Measurements from ENCODE around the gene NDUFS8. TPM values are rescaled to one million over a fixed set of nuclear protein-coding genes. Genes with fewer than 3 reads are reported as not detected.

The NDUFS8 gene
- total RNA-seq, 6 donors from 2014 or later = 64.5 to 196 (median 143) TPM

DNA sequence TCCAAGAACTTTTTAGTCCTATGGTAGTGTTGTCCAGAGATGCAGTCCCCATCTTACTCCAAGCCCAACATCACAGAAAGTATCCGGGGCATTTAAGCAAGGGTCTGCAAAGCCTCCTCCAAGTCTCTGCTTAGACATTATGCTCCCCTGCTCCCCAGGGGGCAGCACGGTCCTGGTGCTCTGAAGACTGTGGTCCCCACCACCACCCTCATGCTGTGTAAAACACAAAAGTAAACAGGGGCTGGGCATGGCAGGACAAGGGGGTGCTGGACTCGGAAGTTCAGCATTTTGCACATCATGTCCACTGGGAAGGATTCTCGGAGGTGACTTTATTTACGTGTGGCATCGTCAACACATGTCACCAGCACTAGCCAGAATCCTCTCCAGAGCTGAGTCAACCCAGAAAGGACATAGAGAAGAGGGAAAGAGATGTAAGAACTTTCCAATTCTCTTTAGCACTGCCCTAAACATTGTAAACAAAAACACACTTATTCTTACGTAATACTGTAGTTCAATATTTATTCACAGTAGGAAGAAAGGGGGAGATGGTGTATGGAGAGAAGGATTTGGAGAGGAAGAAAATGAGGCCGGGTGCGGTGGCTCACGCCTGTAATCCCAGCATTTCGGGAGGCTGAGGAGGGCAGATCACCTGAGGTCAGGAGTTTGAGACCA, 46.0 kb downstream of the NDUFS8 start:
- Histone ChIP-seq H3K27ac (no peak overlapping the region), H3K4me1 (peaks cover 0 to 17% (median 0%) of the 10 kb centered on the region in 4 donors), H3K4me3 (no peak overlapping the region), H3K27me3 (no peaks in the 10 kb centered on the region), H3K36me3 (peaks cover 5 to 31% (median 27%) of the 10 kb centered on the region in 4 donors), H3K9me3 (no peaks in the 10 kb centered on the region)
- TF ChIP-seq, protein P1, sequence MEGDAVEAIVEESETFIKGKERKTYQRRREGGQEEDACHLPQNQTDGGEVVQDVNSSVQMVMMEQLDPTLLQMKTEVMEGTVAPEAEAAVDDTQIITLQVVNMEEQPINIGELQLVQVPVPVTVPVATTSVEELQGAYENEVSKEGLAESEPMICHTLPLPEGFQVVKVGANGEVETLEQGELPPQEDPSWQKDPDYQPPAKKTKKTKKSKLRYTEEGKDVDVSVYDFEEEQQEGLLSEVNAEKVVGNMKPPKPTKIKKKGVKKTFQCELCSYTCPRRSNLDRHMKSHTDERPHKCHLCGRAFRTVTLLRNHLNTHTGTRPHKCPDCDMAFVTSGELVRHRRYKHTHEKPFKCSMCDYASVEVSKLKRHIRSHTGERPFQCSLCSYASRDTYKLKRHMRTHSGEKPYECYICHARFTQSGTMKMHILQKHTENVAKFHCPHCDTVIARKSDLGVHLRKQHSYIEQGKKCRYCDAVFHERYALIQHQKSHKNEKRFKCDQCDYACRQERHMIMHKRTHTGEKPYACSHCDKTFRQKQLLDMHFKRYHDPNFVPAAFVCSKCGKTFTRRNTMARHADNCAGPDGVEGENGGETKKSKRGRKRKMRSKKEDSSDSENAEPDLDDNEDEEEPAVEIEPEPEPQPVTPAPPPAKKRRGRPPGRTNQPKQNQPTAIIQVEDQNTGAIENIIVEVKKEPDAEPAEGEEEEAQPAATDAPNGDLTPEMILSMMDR (IDR thresholded peaks at IDR 0.05) = peak in 3 of 6 experiments; percentile 15 to 40 (median 37)
- TF ChIP-seq EP300 (IDR thresholded peaks at IDR 0.05) = no peak
- TF ChIP-seq POLR2AphosphoS5 (IDR thresholded peaks at IDR 0.05) = no peak
- no peak for TF ChIP-seq POLR2A (IDR thresholded peaks at IDR 0.05)
- ATAC-seq (ENCODE audit: low FRiP score in 2 of 2) (no peak), DNase-seq (no peak)
- WGBS, 2 donors = 61 to 69% methylated on average over 11 of the region's 11 CpGs

DNA sequence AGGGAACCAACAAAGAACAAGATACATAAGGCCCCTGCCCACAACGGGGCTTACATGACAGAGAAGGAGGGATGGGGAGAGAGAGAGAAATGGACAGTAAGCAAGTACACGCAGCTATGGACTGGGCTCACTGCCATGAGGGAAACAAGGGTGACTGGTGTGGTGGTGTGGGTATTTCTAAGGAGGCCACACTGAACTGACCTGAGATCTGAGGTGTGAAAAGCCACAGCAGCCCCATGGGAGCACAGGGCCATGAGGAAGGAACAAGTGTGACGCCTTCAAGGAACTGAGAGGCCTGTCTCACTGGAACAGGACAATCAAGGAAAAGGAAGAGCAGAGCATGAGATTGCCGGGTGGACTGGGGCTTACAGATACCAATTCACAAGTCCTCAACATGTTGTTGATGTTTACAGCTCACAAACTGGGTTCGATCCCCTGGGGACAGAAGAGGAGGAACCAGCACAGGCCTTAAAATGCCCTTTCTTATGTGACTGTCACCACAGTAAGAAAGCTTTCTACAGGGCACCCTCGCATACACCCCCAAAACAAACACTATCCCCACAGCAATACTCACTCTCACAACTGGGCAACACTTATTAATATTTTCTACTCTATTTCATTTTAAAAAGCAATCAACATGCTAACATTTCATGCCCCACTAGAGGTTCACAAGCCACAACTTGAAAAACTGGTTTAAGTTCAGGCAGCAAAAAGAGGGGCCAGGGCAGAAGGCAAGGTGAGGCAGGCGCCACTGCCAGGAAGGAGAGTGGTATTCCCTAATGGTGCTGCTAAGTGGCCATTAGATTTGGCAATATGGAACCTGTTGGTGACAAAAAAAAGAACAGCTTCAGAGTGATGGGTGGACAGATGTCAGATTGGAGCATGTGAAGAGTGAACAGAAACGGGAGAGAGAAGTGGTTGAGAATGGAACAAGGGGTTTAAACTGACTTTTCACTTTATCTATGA, 47.4 kb downstream of the NDUFS8 start:
- Histone ChIP-seq H3K36me3 (peaks cover 0 to 24% (median 15%) of the 10 kb centered on the region in 4 donors), H3K27ac (peak overlapping the region in 1 of 4 donors; percentile 49), H3K27me3 (no peaks in the 10 kb centered on the region), H3K4me3 (no peak overlapping the region), H3K4me1 (peaks cover 0 to 17% (median 4%) of the 10 kb centered on the region in 4 donors), H3K9me3 (no peaks in the 10 kb centered on the region)
- peak in 1 of 2 donors; percentile 38 for DNase-seq
- TF ChIP-seq POLR2AphosphoS5 (IDR thresholded peaks at IDR 0.05) (peak in 1 of 2 donors; percentile 4), EP300 (IDR thresholded peaks at IDR 0.05) (no peak), POLR2A (IDR thresholded peaks at IDR 0.05) (no peak)
- TF ChIP-seq, protein P1 (IDR thresholded peaks at IDR 0.05) = no peak
- peak in 1 of 2 donors; percentile 53 for ATAC-seq (ENCODE audit: low FRiP score in 2 of 2)
- WGBS, 2 donors = 69 to 72% methylated on average over 8 of the region's 8 CpGs

DNA sequence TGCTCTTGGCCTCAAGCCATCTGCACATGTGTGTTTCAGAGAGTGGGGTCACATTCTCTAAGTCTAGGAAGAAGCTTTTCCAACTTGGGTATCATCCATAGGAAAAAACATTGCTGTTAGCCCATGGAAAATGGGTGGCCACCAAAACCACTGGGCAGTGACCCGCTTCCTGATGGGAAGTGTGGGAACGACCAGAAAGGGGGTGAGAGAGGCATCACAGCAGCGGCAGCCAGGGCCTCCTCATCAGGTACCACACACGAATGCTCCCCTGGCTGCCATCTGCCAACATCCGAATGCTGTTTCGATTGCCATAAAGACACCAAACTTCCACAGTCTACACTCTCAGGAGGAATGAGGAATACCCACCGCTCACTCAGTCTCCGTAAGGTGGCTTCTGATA, 50.4 kb downstream of the NDUFS8 start:
- ATAC-seq (ENCODE audit: low FRiP score in 2 of 2) (no peak), DNase-seq (no peak)
- TF ChIP-seq, protein P1 (IDR thresholded peaks at IDR 0.05) = no peak
- no peak for TF ChIP-seq POLR2AphosphoS5 (IDR thresholded peaks at IDR 0.05)
- TF ChIP-seq POLR2A (IDR thresholded peaks at IDR 0.05) = no peak
- no peak for TF ChIP-seq EP300 (IDR thresholded peaks at IDR 0.05)
- 95 to 98% methylated on average over 5 to 8 of the region's 8 CpGs for WGBS, 2 donors
- no peaks in the 10 kb centered on the region for H3K27me3 ChIP-seq
- no peak overlapping the region for H3K27ac ChIP-seq
- no peaks in the 10 kb centered on the region for H3K9me3 ChIP-seq
- peaks cover 0 to 17% (median 4%) of the 10 kb centered on the region in 4 donors for H3K4me1 ChIP-seq
- H3K4me3 ChIP-seq = no peak overlapping the region
- peaks cover 0 to 15% (median 7%) of the 10 kb centered on the region in 4 donors for H3K36me3 ChIP-seq

DNA sequence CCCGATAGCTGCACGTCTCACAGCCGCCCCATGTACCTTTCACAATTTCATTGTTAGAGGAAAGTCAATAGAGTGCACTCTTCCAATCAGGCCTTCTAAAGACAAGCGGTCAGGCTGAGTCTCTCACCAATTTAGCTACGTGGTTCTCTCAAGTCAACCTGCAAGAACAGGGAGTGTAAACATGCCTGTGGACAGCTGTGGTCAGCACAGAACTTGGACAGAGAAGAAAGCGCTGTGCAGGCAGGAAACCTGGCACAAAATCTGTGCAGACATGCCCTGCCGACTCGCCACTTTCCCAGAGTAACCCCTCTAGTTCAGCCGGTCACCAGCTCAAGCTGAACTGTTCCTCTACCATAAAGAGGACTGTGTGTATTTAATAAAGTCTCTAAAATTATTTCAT, 51.2 kb downstream of the NDUFS8 start:
- peaks cover 0 to 13% (median 4%) of the 10 kb centered on the region in 4 donors for H3K4me1 ChIP-seq
- H3K27me3 ChIP-seq = no peaks in the 10 kb centered on the region
- ATAC-seq (ENCODE audit: low FRiP score in 2 of 2) (no peak), DNase-seq (peak in 1 of 2 donors; percentile 75)
- peaks cover 0 to 15% (median 7%) of the 10 kb centered on the region in 4 donors for H3K36me3 ChIP-seq
- H3K9me3 ChIP-seq = no peaks in the 10 kb centered on the region
- 67 to 68% methylated on average over 9 of the region's 9 CpGs for WGBS, 2 donors
- no peak overlapping the region for H3K27ac ChIP-seq
- no peak for TF ChIP-seq POLR2A (IDR thresholded peaks at IDR 0.05)
- TF ChIP-seq, protein P1 (IDR thresholded peaks at IDR 0.05) = no peak
- TF ChIP-seq POLR2AphosphoS5 (IDR thresholded peaks at IDR 0.05) = no peak
- TF ChIP-seq EP300 (IDR thresholded peaks at IDR 0.05) = no peak
- H3K4me3 ChIP-seq = no peak overlapping the region
